Stimulated activated CD8-positive, alpha-beta memory T cell treated with anti-CD3 and anti-CD28 coated beads, Interleukin-4, amount 100 ng/mL, for 24 hours (primary cell): ENCODE data around the gene INSIG2.

Experiments used
- DNase-seq: peaks from one replicate; pipeline ENCODE4 v3.0.0-alpha.2; 2020; ENCODE audit warnings: low read depth

INSIG2 gene

GRCh38 chr2:118088051-118089024 lies at the start of gene INSIG2:
Gene INSIG2, plus strand, starts transcription at chr2:118088471. Its CDS starts 8,086 bp downstream, at chr2:118096557.
- DNase-seq, result peak; percentile 90

DNA sequence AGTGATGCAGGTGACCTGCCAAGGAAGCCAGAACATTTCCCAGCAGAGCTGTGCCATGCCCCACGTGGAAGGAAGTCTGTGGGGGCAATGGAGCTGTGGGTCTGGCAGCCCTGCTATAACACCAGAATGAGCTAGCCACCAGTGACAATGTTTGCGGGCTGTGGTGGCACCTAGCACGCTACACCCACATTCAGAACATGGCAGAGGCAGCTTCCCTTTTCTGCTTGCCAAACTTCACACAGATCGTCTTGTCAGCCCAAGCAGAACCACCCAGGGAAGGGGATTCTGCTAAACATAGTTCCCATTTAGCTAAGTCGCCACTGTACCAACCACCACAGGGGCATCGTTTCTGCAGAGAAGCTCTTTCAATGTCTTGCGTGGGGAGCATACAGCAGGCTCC lies 47.4 kb upstream of the INSIG2 start:
- DNase-seq, result no peak

DNA sequence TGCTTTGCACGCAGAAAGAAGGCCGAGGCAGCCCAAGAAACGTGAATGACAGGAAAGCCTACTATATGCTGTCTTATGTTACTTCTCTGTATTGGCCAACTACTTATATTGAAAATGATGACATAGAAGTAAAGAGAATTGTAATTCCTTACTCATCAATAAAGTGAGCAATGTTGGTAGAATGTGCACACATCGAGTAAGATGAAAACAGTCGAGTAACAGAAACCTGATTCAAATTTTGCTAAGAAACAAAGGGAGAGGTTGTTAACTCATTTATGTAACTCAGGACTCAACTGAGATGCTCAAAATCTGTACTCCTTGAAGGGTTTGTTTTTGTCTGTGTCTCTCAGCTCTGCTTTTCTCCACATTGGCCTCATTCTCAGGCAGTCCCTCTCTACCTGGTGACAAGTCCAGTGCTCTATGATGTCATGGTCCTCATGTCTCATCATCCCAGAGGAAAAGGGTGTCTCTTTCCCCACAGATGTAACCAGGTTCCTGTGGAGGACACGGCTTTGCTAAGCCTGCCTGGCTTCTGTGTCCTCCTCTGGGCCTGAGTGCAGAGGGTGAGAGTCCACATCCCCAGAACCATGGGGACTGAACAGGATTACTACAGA lies 44.1 kb upstream of the INSIG2 start:
- DNase-seq, result no peak

DNA sequence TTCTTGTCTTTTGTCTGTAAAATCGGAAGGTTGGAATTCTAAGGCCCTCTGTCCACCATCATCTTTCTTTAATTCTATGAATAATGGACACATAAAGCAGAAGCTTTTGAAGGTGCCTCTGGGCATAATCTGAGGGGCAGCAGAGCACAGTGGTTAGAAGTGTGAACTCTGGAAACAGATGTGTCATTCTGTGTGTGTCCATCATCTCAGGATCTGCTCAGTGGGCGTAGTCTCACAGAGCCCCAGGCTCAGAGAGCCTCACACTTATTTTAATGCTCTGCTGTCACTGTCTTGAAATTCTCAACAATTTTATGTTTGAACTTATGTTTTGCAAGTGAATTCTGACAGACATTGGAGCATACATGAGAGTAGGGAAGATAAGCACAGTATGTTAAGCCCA lies 43.4 kb upstream of the INSIG2 start:
- DNase-seq, result no peak

DNA sequence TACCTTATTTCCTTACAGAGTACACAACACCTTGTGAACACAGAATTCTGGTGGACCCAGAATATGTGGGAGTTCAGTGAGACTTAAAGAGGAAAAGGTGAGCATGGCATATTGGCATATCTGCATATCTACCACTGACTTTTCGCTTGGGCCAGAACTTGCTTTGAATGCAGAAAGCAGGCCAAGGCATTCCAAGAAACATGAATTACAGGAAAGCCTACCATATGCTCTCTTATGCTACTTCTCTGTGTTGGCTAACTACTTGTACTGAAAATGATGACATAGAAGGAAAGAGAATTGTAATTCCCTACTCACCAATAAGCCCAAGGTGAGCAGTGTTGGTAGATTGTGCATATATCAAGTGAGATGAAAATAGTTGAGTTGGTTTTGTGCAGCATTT lies 43.0 kb upstream of the INSIG2 start:
- no peak for DNase-seq

GRCh38 chr2:118046634-118047210 lies 41.5 kb upstream of the INSIG2 start:
- DNase-seq, result no peak

DNA sequence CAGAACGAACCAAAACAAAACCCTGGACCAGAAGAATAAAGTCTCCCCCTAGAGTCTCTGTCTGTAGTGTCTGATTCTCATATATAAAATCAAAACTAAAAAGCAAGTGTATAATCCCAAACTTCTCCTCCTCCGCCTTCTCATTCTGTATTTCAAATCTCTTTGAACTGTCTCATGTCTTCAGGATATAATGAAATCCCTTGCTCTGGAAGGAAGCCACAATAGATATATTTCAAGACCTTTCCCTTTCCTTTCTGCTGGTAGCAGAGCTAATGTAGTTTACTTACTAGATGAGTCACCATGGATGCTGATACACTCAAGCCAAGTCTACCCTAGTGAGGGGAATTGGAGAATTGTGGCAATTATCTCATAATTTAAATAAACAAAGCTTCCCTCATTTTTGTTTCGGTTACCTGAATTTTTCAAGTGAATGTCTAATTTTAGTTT lies 40.9 kb upstream of the INSIG2 start:
- DNase-seq, result no peak

- no peak for DNase-seq
Measured at GRCh38 chr2:118048401-118048800, 39.9 kb upstream of the INSIG2 start.

DNA sequence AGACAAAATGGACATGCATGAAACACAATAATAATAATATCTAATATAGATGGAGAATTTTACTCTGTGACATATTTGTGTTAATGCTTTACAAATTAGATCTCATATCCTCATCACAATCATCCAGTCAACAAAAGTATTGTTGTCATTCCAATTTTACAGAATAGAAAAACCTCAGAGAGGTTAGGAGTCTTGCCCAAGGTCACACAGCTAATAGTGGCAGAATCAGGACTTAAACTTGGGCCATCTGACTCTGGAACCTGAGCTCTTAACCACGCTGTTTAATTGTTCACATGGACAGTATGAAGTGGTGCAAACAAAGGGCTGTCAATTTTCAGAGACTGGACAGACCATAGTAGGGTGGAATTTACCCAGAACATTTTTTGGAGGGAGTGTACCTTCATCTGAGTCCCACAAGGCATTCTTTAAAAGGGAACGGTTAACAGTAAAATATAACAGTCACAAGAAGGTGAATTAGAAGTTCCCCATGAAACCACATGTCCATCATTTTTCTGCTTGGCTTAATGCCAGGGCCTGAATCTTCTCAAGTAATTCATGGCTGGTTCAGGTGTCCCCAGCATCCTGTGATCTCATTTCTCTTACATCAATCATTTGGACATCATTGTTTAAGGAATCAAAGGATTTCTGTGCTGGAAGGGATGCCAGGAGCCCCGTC lies 39.0 kb upstream of the INSIG2 start:
- DNase-seq, result no peak

- DNase-seq, result no peak
Measured at GRCh38 chr2:118049816-118050140, 38.5 kb upstream of the INSIG2 start.

GRCh38 chr2:118050386-118050785 lies 37.9 kb upstream of the INSIG2 start:
- DNase-seq, result no peak

DNA sequence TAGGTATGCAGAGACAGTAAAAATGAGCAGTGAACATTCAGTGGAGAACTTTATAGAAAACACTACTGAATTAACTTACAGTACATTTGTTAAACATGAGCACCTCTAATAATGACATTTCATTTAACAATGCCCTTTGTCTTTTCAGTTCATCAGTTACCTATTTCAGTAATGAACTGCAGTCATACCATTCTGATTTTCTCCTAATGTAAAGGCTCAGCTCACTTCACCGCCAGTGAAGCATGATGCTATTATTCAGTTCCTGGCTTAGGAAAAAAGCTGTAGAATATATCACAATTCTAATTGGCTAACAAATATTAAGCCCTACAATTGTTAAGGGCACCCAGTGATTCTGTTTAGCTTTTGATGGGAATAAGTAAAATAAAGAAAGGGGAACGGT lies 37.3 kb upstream of the INSIG2 start:
- DNase-seq, result no peak

DNA sequence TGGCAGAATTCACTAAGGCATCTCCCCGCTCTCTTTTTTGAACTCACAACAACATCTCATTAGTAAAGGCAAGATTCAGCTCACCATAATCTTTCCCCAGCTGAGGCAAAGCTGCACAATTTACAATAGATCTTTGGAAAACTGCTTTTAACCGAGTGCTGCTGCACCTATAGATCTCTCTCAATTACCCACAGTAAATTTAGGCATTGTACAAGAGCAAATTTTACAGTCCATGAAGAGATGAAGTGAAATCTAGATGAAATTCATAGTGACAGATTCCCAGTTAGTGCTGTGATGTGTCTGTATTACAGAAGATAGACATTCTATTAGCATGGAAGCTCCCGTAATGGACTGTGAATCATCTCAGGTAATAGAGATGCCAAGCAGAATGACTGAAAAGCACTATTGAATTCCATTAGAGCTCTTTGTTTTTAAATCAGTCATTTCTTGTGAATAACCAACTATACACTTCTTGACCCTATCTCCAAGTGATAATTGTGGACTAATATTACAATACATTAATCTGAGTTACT lies 36.4 kb upstream of the INSIG2 start:
- DNase-seq, result no peak

DNA sequence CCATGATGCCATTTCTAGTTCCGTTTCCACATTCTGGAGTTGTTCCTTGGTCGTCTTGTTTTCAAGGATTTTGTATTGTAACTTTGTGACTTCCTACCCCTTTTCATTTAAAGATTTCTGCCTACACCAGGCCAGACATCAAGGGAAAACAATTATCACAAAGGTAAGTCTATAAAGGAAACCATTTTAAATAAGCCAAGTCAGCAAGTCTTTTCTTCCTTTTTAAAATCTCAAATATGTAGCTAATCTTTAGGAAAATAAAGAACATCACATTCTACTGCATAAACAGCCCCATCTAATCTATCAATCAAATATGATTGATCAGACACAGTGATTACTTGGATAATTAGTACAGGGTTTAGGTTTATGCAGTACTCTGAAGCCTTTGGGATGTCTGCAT lies 35.8 kb upstream of the INSIG2 start:
- no peak for DNase-seq

GRCh38 chr2:118053681-118054080 lies 34.6 kb upstream of the INSIG2 start:
- no peak for DNase-seq

GRCh38 chr2:118054213-118055008 lies 33.9 kb upstream of the INSIG2 start:
- DNase-seq, result no peak

GRCh38 chr2:118055512-118056164 lies 32.6 kb upstream of the INSIG2 start:
- no peak for DNase-seq

DNA sequence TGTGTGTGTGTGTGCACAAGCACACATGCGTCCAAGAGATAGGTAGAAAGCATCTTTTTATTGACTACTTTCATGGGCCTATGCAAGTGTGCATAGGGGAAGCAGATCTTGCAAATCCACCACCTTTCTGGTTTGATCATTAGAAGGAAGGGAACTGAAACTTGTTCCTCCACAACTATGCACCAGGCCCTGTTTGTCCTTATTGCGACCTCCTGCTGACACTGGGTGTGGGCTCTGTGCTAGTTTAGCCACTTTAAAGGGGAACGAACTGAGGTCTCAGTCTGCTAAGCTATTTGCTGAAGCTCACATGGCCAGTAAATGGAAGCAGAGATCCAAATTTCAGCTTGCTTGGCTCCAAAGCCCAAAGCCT lies 32.1 kb upstream of the INSIG2 start:
- DNase-seq, result no peak

DNA sequence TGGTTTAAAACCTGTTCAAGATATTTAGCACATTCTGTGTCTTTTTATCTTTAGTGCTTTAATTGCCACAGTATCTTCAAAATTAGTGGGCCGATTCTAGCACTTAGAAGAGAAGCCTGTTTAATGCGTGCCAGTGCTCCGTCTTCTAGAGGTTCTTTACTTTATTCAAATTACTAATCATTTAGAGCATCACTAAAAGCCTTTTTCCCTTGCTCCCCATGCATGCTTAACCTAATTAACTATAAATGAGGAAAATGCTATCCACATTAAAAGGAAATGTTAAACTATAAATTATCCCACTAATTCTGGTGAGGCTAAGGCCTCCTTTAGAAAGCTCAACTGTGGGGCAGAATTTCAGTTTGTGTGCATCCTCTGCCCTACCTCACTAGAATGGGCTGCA lies 31.5 kb upstream of the INSIG2 start:
- no peak for DNase-seq

DNA sequence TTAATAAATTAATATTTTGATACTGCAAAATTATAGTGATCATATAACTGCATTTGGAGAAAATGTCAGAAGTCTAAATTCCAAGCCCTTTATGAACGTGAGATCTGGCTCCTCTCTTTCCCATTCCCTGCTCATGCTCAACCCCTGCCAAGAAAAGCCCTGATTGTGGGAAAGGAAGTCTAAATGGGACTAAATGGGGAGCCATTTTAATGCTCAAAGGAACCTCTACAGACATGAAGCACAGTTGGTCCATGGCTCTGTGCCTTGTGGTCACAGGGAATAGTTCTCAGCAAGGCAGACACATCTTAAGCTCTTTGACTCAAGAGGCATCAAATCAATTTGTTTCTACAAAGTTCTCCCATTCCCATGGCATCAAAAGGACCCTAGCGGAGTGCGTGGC lies 29.3 kb upstream of the INSIG2 start:
- no peak for DNase-seq

DNA sequence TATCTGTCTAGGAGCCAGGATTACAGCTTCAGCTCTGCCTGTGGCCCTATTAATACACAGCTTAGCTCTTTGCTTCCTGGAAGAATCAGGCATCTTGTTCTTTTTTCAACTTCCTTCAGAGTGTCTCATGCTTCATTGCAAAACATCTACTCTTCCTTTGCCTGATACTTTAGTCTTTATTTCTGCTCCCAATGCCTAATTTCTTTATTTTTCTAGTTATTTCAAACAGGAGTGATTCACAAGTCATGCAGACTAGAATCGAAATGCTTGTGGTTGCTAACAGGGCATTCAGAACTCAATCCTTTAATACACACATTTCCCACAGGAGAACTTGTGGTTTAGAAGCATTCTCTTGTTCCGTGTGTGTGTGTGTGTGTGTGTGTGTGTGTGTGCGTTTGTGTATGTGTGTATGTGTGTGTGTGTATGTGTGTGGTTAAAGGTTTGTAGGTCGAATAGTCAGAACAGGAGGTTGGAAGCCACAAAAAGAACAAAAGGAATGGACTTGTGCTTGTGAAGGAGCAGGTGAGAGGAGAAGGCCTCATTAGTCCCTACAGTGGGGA lies 28.3 kb upstream of the INSIG2 start:
- no peak for DNase-seq
